ENCODE data around the gene SH2D3C. TPM values are rescaled to one million over a fixed set of nuclear protein-coding genes. Genes with fewer than 3 reads are reported as not detected.
A peak's percentile ranks its signal among the peaks of the same experiment; 100 is the strongest.

SH2D3C gene
- total and polyA plus RNA-seq, 9 of the 15 experiments (the other 6 are each of a cell fraction or from before 2014, with no cell fraction given): 0.03 to 1.2 (median 0.22) TPM; not detected in 1

GRCh38 chr9:127734747-127735529 is 43.5 kb downstream of the SH2D3C start, which contains the start of gene TOR2A (continued):
- TF ChIP-seq CEBPZ (IDR thresholded peaks at IDR 0.05; ENCODE audit: borderline replicate concordance, low read depth, low read length) (no peak), SNAPC5 (CRISPR knock-in tag; IDR thresholded peaks at IDR 0.05) (no peak), NCOA2 (IDR thresholded peaks at IDR 0.05; ENCODE audit: partially characterized antibody in 2 of 2) (no peak), ZBTB26 (CRISPR knock-in tag; IDR thresholded peaks at IDR 0.05) (no peak), PURB (CRISPR knock-in tag; IDR thresholded peaks at IDR 0.05; ENCODE audit: low read depth) (no peak), ETV6 (IDR thresholded peaks at IDR 0.05; ENCODE audit: borderline replicate concordance in 1 of 2, low read depth in 2 of 2, low read length in 1 of 2) (no peak), ETV6 (CRISPR knock-in tag; IDR thresholded peaks at IDR 0.05; ENCODE audit: borderline replicate concordance) (no peak), DPF2 (IDR thresholded peaks at IDR 0.05) (no peak; the same call in 1 of the 2 replicates), ZBTB40 (IDR thresholded peaks at IDR 0.05) (peak; percentile 79), ZBTB40 (CRISPR knock-in tag; IDR thresholded peaks at IDR 0.05) (no peak), HOXB6 (CRISPR knock-in tag; IDR thresholded peaks at IDR 0.05; ENCODE audit: borderline replicate concordance) (no peak), DMBX1 (CRISPR knock-in tag; IDR thresholded peaks at IDR 0.05; ENCODE audit: borderline replicate concordance) (peak; percentile 61; the same call in 1 of the 2 replicates), TFAM (CRISPR knock-in tag; conservative IDR thresholded peaks at IDR 0.05) (no peak)

All from K562 (cell line).